Loucy (cell line): ENCODE results near the gene EXOC7.
"Not testable (repeated sequence)": the region's sequence is repeated elsewhere in the genome, so short reads cannot be mapped to it uniquely, and the experiment has no call there.

Experiments used
- H2AFZ ChIP-seq: fragments of 200-600 bp; sonication (generic); 2 replicates; pipeline ENCODE4 v1.6.0; 2016; ENCODE audit warnings: antibody characterized with exemption, mild to moderate bottlenecking, low read length, moderate library complexity
- H3F3A ChIP-seq: fragments of 200-600 bp; 2 replicates; pipeline ENCODE4 v1.6.0; 2016; ENCODE audit warnings: antibody characterized with exemption, low read depth, mild to moderate bottlenecking
- H3K27me3 ChIP-seq: fragments of 200-600 bp; sonication (generic); 2 replicates; pipeline ENCODE4 v1.6.1; 2014; ENCODE audit warnings: low read length, mild to moderate bottlenecking; ENCODE audit not compliant: insufficient read depth, poor library complexity, severe bottlenecking
- H3K36me3 ChIP-seq: fragments of 200-600 bp; sonication (generic); 2 replicates; pipeline ENCODE4 v1.6.1; 2016; ENCODE audit warnings: low read length; ENCODE audit not compliant: insufficient read depth
- H3K4me1 ChIP-seq: fragments of 200-600 bp; sonication (generic); 2 replicates; pipeline ENCODE4 v1.5.1; 2014; ENCODE audit warnings: low read length, mild to moderate bottlenecking; ENCODE audit not compliant: insufficient read depth, poor library complexity, severe bottlenecking
- H3K4me2 ChIP-seq: fragments of 200-600 bp; sonication (generic); 2 replicates; pipeline ENCODE4 v1.6.0; 2014; ENCODE audit warnings: antibody characterized with exemption, low read length, low read depth, mild to moderate bottlenecking; ENCODE audit not compliant: poor library complexity, severe bottlenecking
- H3K4me3 ChIP-seq: fragments of 200-600 bp; sonication (generic); 2 replicates; pipeline ENCODE4 v1.5.1; 2014; ENCODE audit warnings: low read length, mild to moderate bottlenecking, mixed read lengths; ENCODE audit not compliant: poor library complexity, severe bottlenecking
- H3K79me2 ChIP-seq: fragments of 200-600 bp; sonication (generic); 2 replicates; pipeline ENCODE4 v1.6.1; 2014; ENCODE audit warnings: low read length; ENCODE audit not compliant: insufficient read depth
- H3K9ac ChIP-seq: fragments of 200-600 bp; sonication (generic); 2 replicates; pipeline ENCODE4 v1.6.0; 2014; ENCODE audit warnings: mild to moderate bottlenecking, low read depth, low read length, moderate library complexity; ENCODE audit not compliant: poor library complexity, severe bottlenecking
- H3K9me2 ChIP-seq: fragments of 200-600 bp; sonication (generic); replicated peaks from 2 replicates; pipeline ENCODE4 v1.6.1; 2016; ENCODE audit warnings: low read depth, low read length, mixed read lengths
- H3K9me3 ChIP-seq: fragments of 200-600 bp; sonication (generic); 2 replicates; pipeline ENCODE4 v1.6.1; 2014; ENCODE audit warnings: mild to moderate bottlenecking, antibody characterized with exemption, low read length, low read depth; ENCODE audit not compliant: insufficient read depth
- H4K20me1 ChIP-seq: fragments of 200-600 bp; sonication (generic); 2 replicates; pipeline ENCODE4 v1.6.0; 2014; ENCODE audit warnings: antibody characterized with exemption, low read length, mild to moderate bottlenecking; ENCODE audit not compliant: insufficient read depth, poor library complexity, severe bottlenecking
- CTCF ChIP-seq: fragments of 200-600 bp; sonication (generic); conservative IDR thresholded peaks from 2 replicates; pipeline ENCODE4 v1.5.1; 2014; ENCODE audit warnings: mild to moderate bottlenecking, antibody characterized with exemption, low read length
- EZH2phosphoT487 ChIP-seq: fragments of 200-600 bp; IDR thresholded peaks from 2 replicates; pipeline ENCODE4 v1.6.1; 2018; ENCODE audit warnings: antibody characterized with exemption, mild to moderate bottlenecking, moderate library complexity, borderline replicate concordance

Gene EXOC7

GRCh38 chr17:76071531-76072147, 31.9 kb downstream of the EXOC7 start:
- Histone ChIP-seq H3K9me3 (no peaks in the 10 kb centered on the region), H3K4me2 (peak overlapping the region; percentile 91), H3K79me2 (peaks cover 55% of the 10 kb centered on the region), H3K9ac (peak overlapping the region; percentile 89), H3K36me3 (peaks cover 17% of the 10 kb centered on the region; the same call in 1 of the 2 replicates), H3K9me2 (no peaks in the 10 kb centered on the region), H2AFZ (peak overlapping the region; percentile 96), H4K20me1 (peaks cover 16% of the 10 kb centered on the region), H3K27me3 (no peaks in the 10 kb centered on the region), H3K4me3 (peak overlapping the region; percentile 85), H3K4me1 (peaks cover 14% of the 10 kb centered on the region), H3F3A (no peaks in the 10 kb centered on the region)
- no peak for TF ChIP-seq CTCF

GRCh38 chr17:76065775-76066174, 37.8 kb downstream of the EXOC7 start:
- Histone ChIP-seq H3K4me2 (no peak overlapping the region), H2AFZ (no peak overlapping the region), H3K36me3 (peaks cover 67% of the 10 kb centered on the region; the same call in 1 of the 2 replicates), H3K4me3 (no peak overlapping the region), H3K9me3 (no peaks in the 10 kb centered on the region), H3K79me2 (peaks cover 34% of the 10 kb centered on the region), H3K9me2 (no peaks in the 10 kb centered on the region), H3K4me1 (peaks cover 7% of the 10 kb centered on the region), H3F3A (no peaks in the 10 kb centered on the region), H3K27me3 (no peaks in the 10 kb centered on the region), H3K9ac (no peak overlapping the region), H4K20me1 (peaks cover 8% of the 10 kb centered on the region)
- TF ChIP-seq CTCF (no peak), EZH2phosphoT487 (no peak)

GRCh38 chr17:76063875-76064546, 39.6 kb downstream of the EXOC7 start:
- Histone ChIP-seq H3K9me3 (no peaks in the 10 kb centered on the region), H4K20me1 (peaks cover 3% of the 10 kb centered on the region), H3K27me3 (no peaks in the 10 kb centered on the region), H3K79me2 (peaks cover 19% of the 10 kb centered on the region; the same call in 1 of the 2 replicates), H3K9me2 (no peaks in the 10 kb centered on the region), H2AFZ (no peak overlapping the region), H3K4me2 (no peak overlapping the region), H3K36me3 (peaks cover 81% of the 10 kb centered on the region; the same call in 1 of the 2 replicates), H3K4me1 (no peaks in the 10 kb centered on the region), H3K4me3 (no peak overlapping the region), H3F3A (no peaks in the 10 kb centered on the region), H3K9ac (no peak overlapping the region)
- no peak for TF ChIP-seq CTCF

- not testable (repeated sequence) for H2AFZ ChIP-seq, H3K4me3 ChIP-seq, H3F3A ChIP-seq, H4K20me1 ChIP-seq, H3K4me1 ChIP-seq, H3K27me3 ChIP-seq, H3K4me2 ChIP-seq, H3K9ac ChIP-seq, H3K9me3 ChIP-seq, H3K79me2 ChIP-seq, H3K9me2 ChIP-seq
- peaks cover 63% of the 10 kb centered on the region for H3K36me3 ChIP-seq
These were observed 45.3 kb downstream of the EXOC7 start for GRCh38 chr17:76058264-76058663.
